GM18858 (cell line): Measurements from ENCODE around the gene PDE4D.

Experiments used
- ATAC-seq: cut with Tn5 transposase; IDR thresholded peaks from one replicate; pipeline ENCODE4 v1.9.1; 2021; ENCODE audit not compliant: unreplicated experiment

PDE4D gene

GRCh38 chr5:59197911-59198310, 695.6 kb downstream of the PDE4D start:
- ATAC-seq = no peak

GRCh38 chr5:59193616-59194319, 699.8 kb downstream of the PDE4D start:
- no peak for ATAC-seq

GRCh38 chr5:59190746-59191145, 702.8 kb downstream of the PDE4D start:
- no peak for ATAC-seq

GRCh38 chr5:59189472-59190244, 703.9 kb downstream of the PDE4D start:
- no peak for ATAC-seq

GRCh38 chr5:59188419-59189225, 704.9 kb downstream of the PDE4D start:
- peak; percentile 78 for ATAC-seq

- no peak for ATAC-seq
Measured at GRCh38 chr5:59187857-59188256, 705.7 kb downstream of the PDE4D start.

GRCh38 chr5:59186623-59187022, 706.9 kb downstream of the PDE4D start:
- ATAC-seq = no peak

GRCh38 chr5:59185757-59186385, 707.7 kb downstream of the PDE4D start:
- no peak for ATAC-seq

GRCh38 chr5:59184769-59185168, 708.8 kb downstream of the PDE4D start:
- no peak for ATAC-seq

GRCh38 chr5:59182760-59183159, 710.8 kb downstream of the PDE4D start:
- no peak for ATAC-seq

GRCh38 chr5:59180515-59180914, 713.0 kb downstream of the PDE4D start:
- ATAC-seq = peak; percentile 91

GRCh38 chr5:59179704-59180103, 713.8 kb downstream of the PDE4D start:
- no peak for ATAC-seq

GRCh38 chr5:59178482-59178881, 715.0 kb downstream of the PDE4D start:
- ATAC-seq = no peak

- ATAC-seq = no peak
Measured at GRCh38 chr5:59178071-59178470, 715.5 kb downstream of the PDE4D start.

GRCh38 chr5:59177644-59178043, 715.9 kb downstream of the PDE4D start:
- ATAC-seq = no peak

- peak; percentile 42 for ATAC-seq
Measured at GRCh38 chr5:59174248-59174844, 719.2 kb downstream of the PDE4D start.

- no peak for ATAC-seq
Measured at GRCh38 chr5:59173578-59173977, 719.9 kb downstream of the PDE4D start.

- no peak for ATAC-seq
Measured at GRCh38 chr5:59171131-59171530, 722.4 kb downstream of the PDE4D start.

GRCh38 chr5:59169768-59170150, 723.8 kb downstream of the PDE4D start:
- ATAC-seq = no peak

- no peak for ATAC-seq
Measured at GRCh38 chr5:59169081-59169767, 724.3 kb downstream of the PDE4D start.
